ENCODE measurements around the gene RPS6KB1.
A peak's percentile ranks its signal among the peaks of the same experiment; 100 is the strongest.
"Not testable (repeated sequence)": the region's sequence is repeated elsewhere in the genome, so short reads cannot be mapped to it uniquely, and the experiment has no call there.

The RPS6KB1 gene

DNA sequence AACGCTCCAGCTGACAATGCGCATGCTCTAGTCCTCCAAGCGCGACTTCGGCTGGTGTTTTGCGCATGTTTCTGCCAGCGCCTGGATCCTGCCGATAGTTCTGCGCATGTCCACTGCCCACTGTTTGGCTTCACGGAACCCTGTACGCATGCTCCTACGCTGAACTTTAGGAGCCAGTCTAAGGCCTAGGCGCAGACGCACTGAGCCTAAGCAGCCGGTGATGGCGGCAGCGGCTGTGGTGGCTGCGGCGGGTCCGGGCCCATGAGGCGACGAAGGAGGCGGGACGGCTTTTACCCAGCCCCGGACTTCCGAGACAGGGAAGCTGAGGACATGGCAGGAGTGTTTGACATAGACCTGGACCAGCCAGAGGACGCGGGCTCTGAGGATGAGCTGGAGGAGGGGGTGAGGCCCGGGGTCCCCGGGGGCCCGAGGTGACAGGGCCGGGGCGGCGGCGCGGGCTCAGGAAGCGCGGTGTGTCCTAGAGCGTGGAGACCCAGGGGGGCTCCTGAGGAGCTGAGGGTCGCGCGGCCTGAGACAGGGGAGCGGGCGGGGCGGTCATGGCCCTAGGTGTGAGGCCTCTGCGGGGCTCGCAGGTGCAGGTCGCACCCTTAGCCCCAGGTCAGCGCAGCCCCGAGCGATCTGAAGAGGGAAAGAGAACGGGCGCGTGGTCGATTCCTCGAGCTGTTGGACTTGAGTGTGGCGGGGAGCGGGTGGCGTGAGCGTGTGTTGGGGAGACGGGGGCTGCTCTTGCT lies at the start of gene RPS6KB1, which contains the start of gene TUBD1:
Gene RPS6KB1, plus strand, starts transcription at position 198 of the 752 bp plus-strand sequence. Its CDS starts 64 bp downstream, at position 262.
Gene TUBD1, minus strand, starts transcription at position 20 of the 752 bp plus-strand sequence. CDS start 1,941 bp downstream, outside the sequence.
- DNase-seq = peak; percentile 99

DNA sequence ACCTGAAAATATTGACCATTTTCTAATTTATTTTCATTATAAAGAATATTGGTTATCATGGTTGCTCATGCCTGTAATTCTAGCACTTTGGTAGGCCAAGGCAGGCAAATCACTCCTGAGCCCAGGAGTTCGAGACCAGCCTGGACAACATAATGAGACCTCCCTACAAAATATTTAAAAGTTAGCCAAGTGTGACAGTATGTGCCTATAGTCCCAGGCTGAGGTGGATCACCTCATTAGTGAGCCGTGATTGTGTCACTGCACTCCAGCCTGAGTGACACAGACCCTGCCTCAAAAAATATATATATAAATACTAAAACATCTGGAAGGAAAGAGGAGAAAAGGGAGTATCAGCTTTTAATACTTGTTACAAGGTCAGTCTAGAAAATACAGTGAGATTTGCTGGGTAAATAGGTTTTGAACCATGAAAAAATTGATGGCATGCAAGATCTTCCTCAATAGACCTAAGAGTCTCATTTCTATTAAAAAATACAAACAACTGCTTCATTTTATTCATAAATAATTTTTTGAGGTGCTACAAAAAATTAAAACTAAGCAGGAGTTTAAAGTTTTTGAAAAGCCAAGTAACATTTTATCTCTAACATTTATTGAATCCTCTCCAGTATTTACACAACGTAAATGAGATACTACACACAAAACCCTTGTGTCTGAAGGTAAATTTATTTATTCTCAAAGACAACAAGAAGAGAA lies 47.9 kb upstream of the RPS6KB1 start:
- peak; percentile 60 for DNase-seq

DNA sequence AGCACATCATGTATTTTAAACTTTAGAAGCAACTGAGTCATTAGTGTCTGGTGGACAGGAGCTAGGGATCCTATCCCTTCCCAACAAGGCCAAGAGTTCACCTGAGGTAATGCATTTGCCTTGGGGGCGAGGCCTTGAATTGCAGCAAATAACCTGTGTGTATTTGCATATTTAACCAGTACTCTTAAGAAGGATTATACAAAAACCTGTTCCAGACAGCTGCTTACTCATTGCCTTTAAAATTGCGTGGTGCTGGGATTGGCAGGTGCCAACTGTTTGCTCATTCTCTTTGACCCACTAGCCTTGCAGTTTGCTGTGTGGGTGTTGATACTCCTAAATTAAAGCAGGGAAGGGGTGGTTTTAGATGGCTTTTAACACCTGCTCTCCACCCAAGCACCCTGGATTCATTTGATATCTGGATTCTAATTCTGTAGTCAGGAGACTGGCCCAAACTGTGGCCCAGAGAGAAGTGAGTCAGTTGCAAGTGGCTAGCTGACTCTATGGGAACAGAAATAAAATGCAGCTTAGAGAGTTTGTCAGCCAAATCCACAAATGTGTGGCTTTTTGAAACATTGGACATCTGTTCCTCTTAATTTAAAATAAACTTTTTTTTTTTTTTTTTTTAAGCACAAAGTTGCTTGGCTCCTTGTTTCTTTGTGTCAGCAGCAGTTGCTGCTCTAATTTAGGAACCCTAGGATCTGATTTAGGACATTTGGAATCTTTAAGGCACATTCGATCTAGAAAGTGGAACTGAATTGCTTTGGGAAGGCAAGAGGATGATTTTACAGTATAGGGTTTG lies 47.1 kb upstream of the RPS6KB1 start:
- peak; percentile 73 for DNase-seq

DNA sequence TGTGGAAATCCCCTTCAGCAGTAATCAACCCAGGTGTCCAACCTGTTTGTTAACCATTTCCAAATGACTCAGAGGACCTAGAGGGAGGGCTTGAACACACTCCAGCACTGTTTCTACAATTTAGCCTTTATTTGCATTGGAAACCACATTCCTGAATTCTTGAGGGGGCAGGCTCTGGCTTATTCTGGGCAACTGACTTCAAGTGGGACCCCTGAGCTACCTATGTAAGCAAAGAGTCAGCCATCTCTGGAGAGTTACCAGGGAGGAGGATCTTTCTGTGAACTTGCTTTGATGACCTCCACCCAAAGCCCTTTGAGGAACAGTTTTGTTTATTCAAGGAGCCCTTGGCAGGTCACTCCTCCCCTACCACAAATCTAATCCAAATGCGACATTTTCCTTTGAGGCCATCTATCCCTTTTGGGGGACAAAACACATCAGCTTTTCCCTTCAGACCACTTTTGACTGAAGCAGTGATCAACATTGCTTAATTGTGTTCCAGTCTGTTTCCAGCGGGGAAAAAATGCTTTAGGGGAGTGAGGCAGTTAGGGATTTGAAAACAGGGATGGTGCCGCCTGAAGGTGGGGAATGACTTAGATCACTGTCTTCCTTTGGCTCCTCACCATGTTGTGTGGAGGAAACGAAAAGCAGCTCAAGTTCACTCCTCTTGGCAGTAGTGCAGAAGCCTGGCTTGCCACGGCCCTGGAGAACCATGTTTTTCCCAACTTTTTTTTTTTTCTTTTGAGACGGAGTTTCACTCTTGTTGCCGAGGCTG lies 46.3 kb upstream of the RPS6KB1 start:
- DNase-seq = peak; percentile 66

DNA sequence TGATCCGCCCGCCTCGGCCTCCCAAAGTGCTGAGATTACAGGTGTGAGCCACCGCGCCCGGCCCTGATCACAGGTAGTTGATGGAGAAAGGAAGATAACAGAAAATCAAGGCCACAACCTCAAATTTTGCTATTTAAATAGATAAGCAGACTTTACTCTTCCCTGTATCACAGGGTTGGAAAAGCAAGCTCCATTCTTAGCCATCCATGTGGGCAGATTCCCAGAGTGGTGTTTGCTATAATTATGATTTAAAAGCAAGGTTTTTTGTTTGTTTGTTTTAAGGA lies 44.6 kb upstream of the RPS6KB1 start:
- DNase-seq = peak; percentile 12

DNA sequence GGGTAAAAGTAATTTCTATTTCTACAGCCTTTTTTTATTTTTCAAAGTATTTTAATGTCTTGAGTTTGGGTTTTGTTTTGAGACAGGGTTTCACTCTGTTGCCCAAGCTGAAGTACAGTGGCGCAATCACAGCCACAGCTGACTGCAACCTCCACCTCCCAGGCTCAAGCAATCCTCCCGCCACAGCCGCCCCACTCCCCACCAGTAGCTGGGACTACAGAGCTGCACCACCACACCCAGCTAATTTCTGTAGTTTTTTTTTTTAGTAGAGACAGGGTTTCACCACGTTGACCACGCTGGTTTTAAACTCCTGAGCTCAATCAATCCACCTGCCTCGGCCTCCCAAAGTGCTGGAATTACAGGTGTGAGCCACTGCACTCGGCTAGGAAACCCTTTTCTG lies 44.1 kb upstream of the RPS6KB1 start:
- peak; percentile 71 for DNase-seq

DNA sequence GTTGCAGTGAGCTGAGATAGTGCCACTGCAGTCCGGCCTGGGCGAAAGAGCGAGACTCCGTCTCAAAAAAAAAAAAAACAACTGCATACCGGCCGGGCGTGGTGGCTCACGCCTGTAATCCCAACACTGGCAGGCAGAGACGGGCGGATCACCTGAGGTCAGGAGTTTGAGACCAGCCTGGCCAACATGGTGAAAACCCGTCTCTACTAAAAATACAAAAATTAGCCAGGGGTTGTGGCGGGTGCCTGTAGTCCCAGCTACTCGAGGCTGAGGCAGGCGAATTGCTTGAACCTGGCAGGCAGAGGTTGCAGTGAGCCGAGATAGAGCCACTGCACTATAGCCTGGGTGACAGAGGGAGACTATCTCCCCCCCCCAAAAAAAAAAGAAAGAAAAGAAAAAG lies 42.6 kb upstream of the RPS6KB1 start:
- DNase-seq = peak; percentile 42

DNA sequence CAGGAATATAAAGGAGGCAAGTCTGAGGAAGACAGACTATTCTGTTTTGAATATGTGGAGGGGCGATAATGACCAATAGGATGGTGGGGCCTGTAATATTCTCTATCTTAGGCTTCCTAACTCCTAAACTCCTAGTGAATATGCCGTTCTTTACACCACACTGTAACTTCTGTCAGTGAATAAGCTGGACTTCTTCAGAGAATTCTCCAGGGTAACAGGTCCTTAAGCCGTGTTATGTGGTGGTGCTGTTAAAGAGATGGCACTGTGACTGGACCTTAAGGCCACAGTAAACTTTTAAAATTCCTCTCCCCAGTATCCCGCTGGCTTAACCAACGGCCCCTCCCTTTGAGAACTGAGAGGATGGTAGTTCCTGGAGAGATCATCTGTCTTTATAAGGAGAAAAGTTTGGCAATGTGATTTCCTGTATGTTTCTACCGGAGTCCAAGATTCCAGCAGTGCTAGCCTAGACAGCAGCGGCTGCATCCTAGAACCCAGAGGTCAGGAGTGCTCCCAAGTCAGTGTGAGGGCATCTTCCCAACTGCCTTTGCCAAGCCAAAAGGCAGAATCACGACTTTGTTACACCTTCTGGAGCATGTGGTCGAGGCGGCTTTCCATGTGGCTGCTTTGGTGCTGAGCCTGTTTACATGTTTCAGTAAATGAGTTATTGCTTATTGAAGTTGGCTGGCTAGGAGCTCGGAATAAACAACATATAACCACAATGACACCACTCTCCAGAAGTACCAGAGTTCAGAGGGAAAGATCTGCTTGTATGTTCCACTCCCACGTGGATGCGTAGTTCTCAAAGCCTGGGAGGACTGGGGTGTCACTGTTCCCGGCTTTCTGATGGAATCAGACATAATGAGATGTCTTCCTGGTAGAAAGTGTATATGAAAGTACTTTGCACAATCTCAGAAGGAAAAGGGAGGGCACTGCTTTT lies 41.2 kb upstream of the RPS6KB1 start:
- peak; percentile 38 for DNase-seq

DNA sequence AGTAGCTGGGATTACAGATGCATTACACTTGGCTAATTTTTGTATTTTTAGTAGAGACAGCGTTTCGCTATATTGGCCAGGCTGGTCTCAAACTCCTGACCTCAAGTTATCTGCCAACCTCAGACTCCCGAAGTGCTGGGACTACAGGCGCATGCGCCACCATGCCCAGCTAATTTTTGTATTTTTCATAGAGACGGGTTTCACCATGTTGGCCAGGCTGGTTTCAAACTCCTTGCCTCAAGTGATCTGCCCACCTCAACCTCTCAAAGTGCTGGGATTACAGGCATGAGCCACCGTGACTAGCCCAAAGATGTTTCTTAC lies 40.1 kb upstream of the RPS6KB1 start:
- not testable (repeated sequence) for DNase-seq

DNA sequence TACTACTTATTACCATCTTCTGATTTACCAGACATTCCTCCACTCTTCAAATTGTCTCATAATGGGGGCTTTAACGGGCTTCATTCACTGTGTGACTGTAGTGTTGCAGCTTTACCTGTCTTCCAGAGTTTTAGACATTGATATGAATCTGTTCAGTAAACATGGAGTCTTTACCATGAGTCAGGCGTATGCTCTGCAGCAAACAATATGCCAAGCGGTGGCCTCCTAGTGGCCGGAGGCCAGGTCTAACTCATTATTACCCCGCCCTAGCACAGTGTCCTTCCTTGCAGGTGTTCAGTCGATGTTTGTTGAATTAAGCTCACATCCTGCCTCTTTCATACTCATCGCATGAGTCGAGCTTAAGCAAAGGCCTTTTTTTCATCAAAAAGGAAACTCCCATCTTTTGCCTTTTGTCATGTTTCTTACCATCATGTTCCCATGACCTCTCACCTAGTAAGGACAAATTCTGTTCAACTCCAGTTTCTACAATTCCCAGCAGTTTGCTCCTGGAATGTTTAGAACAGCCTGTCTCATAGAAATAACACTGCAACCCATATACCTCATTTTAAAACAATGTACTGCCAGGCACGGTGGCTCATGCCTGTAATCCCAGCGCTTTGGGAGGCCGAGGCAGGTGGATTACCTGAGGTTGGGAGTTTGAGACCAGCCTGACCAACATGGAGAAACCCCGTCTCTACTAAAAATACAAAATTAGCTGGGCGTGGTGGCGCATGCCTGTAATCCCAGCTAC lies 39.6 kb upstream of the RPS6KB1 start:
- peak; percentile 89 for DNase-seq

DNA sequence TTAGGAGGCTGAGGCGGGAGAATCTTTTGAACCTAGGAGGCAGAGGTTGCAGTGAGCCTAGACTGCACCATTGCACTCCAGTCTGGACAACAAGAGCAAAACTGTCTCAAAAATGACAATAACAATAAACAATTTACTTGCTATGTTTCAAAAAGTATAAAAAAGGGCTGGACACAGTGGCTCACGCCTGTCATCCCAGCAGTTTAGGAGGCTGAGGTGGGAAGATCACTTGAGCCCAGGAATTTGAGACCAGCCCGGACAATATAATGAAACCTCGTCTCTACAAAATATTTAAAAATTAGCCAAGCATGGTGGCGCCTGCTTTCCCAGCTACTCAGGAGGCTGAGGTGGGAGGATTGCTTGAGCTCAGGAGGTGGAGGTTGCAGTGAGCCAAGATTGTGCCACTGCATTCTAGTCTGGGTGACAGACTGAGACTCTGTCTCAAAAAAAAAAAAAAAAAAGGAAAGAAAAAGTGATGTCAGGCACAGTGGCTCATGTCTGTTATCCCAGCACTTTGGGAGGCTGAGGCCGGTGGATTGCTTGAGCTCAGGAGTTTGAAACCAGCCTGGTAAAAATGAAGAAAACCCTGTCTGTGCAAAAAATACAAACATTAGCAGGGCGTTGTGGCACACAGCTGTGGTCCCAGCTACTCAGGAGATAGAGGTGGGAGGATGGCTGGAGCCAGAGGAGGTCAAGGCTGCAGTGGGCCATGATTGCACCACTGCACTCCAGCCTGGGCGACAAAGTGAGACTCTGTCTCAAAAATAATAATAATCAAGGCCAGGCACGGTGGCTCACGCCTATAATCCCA lies 38.8 kb upstream of the RPS6KB1 start:
- peak; percentile 13 for DNase-seq

DNA sequence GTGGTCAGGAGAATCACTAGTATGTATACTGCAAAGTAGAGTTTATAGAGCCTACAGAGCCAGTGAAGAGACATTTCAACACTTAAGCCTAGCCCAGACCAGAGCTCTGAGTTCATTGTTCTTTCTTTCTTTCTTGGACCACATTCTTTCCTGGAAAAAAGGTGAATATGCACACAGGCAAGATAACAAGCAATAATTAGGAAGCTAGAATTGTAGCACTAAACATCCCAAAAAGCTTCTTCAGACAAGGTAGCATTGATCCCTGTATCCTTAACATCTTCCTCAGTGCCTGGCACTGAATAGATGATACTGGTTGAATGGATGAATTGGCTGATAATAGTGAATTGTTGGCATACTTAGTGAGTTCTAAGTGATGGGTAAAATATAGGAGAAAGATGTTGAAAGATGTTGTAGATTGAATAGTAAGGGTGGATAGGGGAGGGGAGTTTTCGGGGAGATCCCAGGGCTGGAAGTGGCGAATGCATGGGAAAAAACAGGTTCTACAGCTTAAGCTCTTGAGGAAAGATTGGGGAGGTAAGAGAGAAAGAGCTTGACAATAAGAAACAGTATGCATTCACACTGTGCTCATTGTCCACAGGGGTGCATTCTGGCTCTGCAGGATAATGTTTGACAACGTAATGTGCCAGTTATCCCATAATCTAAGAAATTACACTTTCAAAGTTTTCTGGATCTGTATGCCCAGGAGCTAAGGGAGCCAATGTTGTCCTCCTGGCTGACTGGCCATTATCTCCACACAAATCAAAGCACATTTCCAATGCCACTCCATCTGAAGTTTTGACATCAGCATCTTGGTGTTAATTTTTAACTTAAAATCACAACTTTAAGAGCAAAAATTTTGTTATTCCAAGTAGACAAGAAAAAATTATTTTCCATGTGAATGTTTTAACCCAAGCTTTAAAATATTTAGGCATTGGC lies 35.8 kb upstream of the RPS6KB1 start:
- no peak for DNase-seq

DNA sequence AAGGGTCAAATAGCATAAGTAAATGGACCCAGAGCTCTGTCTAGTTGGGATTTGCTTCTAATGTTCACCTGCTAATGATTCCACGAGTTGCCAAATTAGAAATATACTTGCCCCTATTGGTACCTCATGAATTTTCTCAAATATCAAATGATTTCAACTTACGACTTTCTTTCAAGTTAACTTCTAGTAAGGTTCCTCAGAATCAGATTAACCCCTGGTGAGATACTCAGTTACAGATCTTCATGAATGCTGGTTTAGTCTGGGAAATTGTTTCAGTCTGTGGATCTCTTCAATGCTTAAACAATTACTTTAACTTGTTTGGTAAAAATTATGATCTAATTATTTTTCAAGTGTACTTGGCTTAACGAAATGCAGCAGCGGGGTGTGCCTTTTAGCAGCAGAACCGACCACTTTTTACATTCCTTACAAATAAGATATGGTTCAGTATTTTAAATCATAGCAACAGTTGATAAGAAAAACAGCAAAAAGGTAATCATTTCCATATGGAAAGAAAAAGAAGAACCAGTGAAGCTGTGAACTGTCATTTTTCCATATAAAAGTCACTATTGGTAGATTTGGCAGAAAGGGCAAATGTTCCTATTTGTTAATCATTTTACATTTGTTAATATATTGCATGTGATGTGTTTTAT lies 34.6 kb upstream of the RPS6KB1 start:
- DNase-seq = no peak

DNA sequence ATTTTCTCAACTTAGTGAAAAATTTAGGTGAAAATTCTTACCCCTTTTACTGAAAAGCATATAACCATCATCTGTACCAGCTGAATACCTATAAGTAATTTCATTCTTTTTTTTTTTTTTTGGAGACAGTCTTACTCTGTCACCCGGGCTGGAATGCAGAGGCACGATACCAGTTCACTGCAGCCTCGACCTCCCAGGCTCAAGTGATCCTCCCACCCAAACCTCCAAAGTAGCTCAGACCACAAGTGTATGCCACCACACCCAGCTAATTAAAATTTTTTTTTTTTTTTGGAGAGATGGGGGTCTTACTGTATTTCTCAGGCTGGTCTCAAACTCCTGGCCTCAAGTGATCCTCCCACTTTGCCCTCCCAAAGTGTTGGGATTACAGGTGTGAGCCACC lies 34.0 kb upstream of the RPS6KB1 start:
- DNase-seq = no peak

DNA sequence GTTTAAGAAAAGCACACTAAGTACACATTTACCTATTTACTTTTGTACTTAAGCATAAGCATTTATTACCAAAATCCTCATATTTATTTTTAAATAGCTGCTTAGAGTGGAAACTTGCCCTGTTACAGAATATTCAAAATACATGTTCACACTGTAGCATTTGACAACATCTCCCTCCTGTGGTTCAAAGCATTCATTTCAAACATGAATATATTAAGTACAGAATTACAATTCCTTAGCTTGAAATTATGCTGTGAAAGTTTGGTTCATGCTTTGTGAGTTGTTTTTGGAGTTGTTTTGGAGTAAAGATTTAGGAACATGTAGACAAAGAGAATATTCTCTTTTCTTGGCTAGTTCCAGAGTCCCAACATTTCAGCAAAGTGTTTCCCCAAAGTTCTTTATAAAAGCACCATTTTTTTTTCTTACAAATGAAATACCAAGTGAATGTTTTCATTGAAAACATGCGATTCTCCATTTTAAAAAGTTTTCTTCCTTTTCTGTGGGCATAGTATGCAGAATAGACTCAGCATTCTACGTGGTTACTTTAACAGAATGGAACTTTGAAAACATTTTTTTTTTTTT lies 33.4 kb upstream of the RPS6KB1 start:
- DNase-seq = no peak

DNA sequence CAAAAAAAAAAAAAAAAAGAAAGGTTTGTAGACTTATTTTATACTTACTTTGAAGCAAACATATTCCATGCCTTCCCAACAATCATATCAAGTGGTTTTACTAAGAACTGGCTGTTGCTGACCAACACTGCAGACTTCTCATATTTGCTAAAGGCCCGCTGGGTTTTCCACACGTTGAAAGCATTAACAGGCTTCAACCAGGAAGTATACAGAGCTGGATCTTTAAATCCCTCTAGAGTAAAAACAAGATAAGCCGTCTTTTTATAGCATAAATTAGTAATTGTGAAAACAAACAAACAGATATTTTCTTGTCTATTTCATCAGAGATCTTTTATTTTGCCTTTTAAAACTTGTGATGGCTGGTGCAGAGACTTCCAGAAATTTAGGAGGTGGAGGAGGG lies 29.3 kb upstream of the RPS6KB1 start:
- no peak for DNase-seq

DNA sequence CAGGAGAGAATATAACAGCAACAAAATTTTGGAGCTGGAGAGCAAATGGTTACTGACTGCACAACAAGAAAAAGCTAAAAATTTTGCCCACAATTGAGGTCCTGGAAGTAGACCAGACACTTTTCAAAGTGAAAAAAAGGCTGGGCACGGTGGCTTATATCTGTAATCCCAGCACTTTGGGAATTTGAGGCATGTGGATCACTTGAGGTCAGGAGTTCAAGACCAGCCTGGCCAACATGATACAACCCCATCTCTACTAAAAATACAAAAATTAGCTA lies 23.0 kb upstream of the RPS6KB1 start:
- peak; percentile 3 for DNase-seq

DNA sequence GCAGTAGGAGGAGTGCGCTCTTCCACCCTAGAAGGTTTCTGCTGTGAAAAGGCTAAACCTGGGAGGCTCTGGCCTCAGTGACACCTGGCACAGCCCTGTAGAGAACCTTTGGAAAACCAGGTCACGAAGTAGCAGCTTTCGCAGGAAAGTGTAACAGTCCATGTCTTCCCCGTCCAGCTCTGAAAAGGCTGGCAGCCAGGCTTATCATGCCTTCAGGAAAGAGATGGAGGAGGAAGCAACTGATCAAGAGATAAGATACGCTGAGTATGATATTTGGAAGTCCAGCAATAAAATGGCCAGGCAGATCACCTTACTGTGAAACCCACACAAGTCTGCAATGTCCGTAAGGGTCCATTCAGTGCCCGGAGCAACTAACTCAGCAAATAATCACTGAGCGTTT lies 22.4 kb upstream of the RPS6KB1 start:
- peak; percentile 12 for DNase-seq
